HG03521 (cell line): ENCODE results near the gene RFX4.
"Not testable (repeated sequence)": the region's sequence is repeated elsewhere in the genome, so short reads cannot be mapped to it uniquely, and the experiment has no call there.

ENCODE experiments used
- ATAC-seq: cut with Tn5 transposase; IDR thresholded peaks from one replicate; pipeline ENCODE4 v1.9.1; 2021; ENCODE audit warnings: mild to moderate bottlenecking, moderate library complexity; ENCODE audit not compliant: unreplicated experiment

Gene RFX4

DNA sequence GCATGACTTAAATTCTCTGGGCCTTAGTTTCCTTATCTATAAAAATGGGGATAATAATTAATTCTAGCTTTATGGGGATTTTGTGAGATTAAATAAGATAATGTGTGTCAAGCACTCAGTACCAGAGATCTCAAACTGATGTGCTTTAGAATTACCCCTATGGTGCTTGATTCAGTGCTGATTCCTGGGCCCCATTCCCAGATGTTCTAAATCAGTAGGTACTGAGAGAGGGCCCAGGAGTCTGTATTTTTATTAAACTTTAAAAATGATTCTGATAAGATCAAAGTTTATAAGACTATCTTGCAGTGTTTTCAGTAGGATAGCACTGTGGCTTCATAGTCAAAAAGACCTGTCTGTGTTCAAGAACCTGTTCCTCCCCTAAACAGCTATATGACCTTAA, 102.6 kb downstream of the RFX4 start:
- ATAC-seq = no peak

DNA sequence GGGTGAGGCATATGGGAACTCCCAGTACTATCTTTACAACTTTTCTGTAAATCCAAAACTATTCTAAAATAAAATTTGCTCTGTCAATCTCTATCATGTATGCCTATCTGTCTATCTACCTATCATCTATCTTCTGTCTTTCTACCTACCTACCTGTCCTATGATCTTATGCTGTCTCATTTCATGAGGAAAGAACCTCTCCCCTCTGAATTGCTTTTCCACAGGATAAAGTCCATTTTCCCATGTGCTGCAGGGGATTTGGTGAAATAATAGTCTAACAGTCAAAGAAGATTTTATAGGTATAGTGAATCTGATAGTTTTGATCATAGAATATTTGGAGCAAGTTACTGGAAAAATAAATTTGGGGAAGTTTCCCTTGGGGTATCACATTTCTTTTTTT, 104.9 kb downstream of the RFX4 start:
- ATAC-seq = no peak

DNA sequence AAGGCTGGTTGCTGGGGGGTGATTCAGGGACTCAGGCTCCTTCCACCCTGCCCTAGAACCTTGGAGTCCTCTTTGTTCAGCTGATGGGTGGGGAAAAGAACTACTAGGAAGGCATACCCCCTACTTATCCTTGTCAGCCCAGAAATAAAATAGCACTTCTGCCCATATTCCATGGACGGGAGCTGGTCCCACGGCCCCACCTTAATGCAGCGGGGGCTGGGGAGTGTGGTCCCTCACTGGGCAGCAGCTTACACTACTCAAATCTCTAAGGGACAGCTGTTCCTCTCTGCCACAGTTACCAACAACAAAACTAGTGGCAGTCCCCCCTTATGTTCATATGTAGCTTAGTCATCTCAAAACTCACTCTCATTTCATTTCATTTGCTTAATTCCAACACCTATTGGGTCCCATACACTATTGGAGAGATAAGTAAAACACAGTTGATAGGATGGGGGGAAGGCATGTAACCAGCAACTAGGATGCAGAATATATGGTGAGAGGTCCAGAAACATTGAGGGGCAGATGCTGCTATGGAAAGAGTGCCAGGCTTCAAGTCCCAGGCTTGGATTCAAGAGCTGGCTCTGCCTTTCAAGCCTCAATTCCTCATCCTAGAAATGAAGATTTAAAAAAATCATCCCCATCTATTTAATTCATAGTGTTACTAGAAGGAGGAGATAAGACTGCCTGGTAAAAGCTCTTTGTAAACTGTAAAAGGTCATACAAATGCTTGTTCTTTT, 107.9 kb downstream of the RFX4 start:
- ATAC-seq = no peak

DNA sequence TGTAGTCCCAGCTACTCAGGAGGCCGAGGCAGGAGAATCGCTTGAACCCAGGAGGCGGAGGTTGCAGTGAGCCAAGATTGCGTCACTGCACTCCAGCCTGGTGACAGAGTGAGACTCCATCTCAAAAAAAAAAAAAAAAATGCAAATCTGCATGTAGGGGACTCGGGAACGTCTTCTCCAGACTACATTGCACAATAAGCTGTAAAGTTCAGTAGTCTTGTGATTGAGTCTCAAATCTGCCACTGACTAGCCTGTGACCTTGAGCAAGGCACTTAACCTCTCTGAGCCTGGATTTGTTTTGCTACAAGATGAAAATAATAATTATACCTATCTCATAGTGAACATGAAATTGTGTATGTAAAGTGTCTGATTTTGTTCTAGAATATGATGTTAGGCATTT, 109.2 kb downstream of the RFX4 start:
- ATAC-seq = not testable (repeated sequence)

DNA sequence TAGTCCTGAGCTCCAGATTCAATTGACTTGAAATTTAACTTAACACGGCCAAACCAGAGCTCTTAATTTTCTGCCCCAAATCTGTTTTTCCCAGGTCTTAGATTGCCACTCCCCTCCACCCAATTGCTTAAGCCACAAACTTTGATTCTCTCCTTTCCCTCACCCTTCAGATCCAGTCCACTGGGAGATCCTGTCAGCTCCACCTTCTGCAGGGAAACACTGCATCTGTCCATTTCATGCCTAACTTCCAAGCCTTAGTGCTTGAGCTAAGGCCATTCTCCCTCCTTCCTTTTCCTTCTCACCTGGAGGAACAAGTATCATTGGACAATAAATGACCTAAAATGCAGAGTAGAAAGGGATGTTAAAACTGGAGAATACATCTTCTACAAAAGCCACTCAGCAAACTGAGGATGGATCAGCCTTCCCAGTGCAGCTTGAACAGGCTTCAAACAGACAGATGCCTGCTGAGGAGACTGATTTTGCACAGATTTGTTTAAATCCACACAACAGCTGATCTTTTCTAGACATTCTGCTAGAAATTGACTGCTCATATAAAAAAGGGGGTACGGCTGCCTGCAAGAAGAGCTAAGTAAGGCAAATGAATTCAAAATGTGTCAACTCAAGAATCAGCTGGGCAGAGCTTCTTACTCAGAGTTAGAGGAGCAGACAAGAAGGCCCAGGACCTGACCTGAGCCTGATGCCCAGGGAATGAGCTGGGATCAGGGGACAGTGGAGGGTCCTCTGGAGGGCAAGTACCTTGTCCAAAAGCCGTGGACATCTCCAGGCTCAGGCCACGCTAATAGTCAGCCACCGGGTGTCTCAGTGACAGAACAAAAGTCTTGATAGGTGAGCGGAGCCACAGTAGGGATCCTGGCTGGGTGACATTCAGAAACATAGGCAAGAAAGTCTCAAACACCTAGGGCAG, 110.4 kb downstream of the RFX4 start:
- no peak for ATAC-seq

DNA sequence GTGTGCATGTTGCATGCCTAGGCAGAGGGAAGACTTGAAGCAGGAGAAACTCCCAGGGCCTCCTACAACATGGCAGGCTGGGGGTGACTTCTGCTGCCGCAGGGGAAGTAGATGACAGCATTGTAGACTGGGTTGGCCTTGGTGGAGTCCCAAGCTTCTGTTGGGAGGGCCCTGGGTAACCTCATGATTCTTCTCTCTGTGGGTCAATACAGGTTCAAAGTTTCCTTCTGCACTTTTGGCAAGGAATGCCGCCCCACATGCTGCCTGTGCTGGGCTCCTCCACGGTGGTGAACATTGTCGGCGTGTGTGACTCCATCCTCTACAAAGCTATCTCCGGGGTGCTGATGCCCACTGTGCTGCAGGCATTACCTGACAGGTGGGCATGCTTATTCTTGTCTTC, 113.3 kb downstream of the RFX4 start:
- no peak for ATAC-seq

DNA sequence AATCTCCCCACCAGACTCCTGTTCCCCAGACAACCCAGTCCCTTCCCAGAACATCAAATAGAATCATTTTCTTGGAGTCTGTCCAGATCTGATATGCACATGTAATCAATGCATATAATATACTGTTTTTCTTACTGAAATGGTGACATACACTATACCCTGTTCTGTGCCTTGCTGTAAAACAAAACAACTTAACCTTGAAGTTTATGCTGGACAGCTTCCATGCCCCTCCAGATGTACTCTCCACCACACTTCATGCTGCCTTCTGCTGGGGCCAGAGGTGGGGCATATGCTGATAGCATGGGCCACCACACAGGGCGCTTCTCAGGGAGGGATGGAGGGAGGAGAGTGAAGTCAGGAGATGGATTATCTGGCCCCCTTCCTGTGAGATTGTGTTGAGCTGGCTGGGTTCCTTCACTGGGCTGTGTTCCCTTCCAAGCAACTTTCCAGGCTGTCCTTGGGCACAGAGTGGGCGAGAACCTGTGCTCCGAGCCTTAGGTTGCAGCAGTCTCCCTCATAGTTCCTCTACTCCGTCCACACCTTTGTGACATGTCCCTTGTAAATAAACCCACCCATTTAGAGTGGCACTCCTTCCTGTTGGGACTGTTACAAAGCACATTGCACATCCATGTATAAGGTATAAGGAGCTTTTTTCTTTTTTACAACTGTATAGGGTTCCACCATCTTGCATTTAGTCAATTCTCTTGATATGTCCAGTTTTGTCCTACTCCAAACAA, 114.0 kb downstream of the RFX4 start:
- no peak for ATAC-seq

DNA sequence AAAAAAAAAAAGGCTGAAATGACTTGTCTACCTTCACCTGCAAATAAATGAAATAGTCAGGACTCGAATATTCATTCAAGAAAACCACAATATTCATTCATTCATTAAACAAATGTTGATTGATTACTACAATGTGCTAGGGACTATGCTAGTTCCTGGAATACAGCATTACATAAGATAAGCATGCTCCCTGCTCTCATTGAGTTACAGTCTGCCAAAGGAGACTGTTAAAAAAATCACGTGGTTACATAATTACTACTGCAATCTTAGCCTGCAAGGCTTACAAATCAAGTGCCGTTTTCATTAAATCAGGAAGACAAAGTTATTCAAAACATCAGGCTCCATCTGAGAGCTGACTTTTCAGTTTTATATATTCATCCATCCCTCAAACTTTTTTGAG, 121.3 kb downstream of the RFX4 start:
- no peak for ATAC-seq

DNA sequence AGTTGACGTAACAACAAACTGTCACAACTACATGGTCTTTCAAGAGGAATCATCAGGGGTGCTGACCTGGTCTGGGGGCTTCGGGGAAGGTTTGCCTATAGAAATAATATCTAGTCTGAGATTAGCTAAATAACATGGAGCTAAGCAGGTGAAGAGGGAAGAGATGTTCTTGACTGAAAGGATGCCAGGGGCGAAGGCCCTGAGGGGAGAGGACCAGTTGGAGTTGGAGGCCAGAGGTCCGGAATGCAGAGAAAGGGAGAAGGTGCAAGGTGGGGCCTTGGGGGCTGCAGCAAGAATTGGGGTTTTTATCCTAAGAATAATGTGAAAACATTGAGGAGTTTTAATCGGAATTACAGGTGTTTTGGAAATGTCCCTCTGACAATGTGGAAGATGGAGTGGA, 123.2 kb downstream of the RFX4 start:
- no peak for ATAC-seq

DNA sequence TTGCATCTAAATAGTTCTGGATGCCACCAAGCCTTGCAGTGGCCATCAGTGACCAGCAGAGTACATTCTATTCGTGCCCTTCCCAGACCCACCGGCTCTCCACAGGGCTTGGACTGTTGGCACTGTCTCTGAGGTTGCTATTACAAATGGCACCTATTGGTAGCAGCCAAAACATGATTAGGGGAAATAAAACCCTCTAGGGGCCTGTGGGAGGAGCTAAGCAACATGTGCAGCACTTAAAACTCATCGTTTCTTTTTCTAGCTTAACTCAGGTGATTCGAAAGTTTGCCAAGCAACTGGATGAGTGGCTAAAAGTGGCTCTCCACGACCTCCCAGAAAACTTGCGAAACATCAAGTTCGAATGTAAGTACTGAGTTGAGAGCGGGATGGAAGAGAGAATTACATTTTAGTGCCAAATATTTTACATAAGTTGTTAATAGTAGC, 126.3 kb downstream of the RFX4 start:
- ATAC-seq = no peak

DNA sequence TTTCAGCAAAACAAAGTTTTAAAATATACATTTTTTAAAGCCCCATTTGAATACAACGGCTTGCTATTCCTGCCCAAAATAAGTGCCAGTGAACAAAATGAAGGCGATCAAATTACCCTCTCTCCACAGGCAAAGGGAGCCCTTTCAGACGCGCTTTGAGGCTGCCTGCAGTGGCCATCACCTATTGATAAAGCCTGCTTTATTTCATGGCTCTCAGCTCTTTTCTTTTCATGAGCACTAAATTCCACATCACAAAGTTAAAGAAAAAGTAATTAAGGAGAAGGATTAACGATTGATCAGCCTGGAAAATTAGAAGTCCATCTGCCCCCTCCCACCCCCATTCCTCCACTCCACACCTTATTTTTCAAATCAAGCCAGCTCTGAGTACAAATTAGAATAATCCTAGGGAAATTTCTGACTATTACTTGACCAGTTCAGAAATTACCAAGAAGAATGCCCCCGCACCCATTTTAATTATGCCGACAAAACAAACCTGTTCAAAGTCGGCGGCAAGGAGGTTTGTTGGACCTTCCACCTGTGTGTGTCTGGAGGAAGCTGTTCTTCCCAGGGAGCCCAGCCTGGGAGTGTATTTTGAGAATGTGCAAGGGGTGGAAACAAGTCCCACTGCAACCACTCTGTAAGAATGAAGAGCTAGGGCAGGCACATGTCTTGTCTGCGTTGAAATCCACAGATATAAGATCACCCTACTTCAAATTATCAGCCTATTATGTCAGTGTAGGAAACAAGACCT, 127.5 kb downstream of the RFX4 start:
- ATAC-seq = no peak

DNA sequence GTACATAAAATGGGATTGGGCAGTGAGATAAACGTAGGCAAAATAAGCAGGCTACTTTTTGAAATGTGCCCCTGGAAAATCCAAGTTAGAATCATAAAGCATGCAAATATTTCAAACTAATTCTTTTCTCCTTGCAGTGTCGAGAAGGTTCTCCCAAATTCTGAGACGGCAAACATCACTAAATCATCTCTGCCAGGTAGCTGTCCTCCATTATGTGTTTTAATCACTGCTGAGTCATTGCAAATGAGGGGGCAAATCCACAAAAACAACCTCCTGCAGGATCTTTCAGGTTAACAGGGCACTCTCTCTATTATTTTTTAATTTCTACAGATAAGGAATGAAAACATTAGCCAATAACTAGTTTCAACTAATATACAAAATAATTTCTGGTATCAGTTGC, 128.5 kb downstream of the RFX4 start:
- no peak for ATAC-seq

DNA sequence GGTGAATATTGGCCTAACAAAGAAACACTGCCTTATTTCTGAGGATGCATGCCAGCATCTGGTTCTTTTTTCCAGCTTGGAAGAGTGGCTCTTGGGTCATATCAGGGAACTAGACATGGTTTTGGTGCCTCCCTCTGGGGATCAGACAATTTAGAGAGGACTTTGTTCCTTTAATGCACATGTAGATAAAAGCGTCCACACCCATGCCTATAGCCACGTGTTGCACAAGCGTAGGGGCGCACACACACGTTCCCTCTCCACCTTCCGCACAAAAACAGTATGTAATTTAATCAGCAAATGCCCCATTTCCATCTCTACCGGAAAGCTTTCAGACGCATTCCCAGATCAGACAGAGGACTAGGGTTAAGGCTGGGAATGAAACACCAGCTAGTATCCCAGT, 130.0 kb downstream of the RFX4 start:
- no peak for ATAC-seq

DNA sequence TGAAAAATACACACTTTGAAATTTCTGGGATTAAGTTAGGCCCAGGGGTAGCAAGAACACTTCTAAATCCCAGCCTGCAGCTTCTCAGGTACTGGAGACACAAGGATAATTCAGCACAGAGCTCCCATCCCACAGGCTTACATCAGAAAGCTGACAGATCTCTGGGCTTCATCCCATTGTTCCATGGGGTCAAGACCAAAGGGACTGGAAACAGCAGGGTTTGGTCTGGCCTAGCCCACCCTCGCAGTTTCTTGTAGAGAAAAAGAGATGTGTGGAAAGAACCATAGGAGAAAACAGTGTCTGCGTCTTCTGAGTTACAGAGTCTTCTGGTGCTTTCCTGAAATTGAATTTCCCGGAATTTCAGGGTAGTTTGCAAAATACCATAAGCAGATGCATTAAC, 132.1 kb downstream of the RFX4 start:
- no peak for ATAC-seq

DNA sequence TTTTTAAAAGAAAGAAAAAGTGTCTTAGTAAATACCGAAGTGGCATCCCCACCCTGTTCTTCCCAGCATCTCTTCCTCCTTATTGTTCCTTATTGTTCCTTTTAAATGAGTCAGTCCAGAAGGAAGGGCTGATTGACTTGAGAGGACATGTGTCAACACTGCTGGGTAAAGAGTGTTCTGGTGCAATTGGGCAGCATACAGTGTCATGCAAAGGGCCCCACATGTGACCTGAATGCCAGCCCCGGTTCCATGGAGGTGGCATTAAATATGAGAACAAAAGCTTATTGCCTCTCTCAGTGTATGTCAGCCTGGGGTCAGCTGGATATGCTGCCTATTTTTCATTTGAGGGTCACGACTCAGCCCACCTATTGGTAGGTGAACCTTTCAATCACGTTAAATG, 132.8 kb downstream of the RFX4 start:
- ATAC-seq = no peak

DNA sequence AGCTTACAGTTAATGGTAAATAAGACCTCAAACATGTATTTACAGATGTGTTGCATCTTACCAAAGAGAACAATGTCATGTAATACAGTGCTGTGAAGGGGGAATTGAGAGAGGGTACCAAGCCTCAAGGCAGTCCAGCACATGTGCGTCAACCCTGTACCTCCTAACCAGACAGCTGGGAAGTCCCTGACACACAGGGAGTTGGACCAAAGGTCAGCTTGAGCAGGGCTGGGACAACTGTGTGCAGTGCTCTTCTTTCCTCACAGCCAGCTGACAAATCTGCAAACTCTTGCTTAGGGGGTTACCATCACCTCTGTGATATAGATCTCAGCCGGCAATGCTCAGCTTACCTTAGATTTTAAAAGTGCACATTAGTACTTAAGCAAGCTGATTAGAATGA, 134.9 kb downstream of the RFX4 start:
- no peak for ATAC-seq

DNA sequence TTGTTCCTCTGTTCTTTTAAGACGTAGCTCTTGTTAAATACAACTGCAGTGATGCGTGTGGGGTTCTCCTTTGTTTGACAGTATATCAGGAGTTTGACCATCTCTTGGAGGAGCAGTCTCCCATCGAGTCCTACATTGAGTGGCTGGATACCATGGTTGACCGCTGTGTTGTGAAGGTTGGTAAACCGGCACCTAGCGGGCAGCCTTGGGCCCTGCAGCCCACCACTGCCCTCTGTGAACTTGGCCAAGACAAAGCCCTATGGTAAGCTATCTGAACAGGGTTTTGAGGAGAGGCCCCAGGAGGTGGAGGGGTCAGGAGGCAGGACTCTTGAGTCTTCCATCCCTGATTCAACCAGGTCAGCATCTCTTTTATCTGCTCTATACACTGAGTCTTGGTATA, 137.1 kb downstream of the RFX4 start:
- no peak for ATAC-seq

DNA sequence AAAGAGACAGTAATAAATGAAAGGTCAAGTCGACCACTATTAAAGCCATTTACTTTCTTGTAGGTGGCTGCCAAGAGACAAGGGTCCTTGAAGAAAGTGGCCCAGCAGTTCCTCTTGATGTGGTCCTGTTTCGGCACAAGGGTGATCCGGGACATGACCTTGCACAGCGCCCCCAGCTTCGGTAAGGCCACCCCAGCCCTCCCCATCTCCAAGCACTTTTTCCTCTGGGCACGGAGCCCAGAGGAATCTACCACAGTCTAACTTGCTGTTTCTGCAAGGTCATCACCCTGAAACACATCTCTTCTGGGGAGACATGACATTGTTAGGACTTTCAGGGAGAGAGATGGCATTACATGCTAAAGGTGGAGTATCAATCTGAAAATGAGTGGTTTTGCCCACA, 137.9 kb downstream of the RFX4 start:
- ATAC-seq = no peak

DNA sequence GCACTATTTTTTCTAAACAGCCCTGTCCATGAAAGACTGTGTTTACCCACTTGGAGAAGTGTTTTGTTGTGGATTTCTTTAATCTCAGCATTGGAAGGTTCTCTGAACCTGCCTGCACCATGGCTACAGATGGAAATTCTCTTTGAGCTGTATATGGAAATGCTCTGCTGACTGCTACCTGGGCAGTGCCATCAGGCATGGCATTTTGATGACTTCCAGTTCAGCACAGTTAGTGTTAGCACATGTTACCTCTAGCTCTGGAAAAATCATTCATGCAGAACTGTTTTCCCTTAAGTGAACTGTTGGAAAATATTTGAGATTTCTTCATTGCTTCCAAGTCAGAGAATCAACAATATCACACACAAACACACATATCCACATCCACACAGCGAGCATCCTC, 139.1 kb downstream of the RFX4 start:
- no peak for ATAC-seq

DNA sequence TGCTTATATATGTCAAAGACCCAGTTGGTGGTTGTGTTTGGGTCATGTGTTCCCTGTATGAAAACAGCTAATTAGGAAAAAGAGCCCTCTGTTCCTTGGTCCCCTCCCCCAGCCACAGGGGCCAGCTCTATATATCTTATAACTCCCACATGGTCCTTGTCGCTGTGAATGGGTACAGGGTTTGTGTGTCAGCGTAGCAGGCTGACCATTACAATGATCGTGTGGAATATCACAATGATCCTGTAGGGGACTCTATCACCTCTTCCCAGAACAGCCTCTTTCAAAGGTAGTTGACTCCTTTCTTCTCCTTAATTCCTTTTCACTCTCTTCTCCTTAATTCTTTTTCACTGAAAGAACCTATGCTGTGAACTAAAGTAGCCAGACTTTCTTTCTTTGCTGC, 140.0 kb downstream of the RFX4 start:
- no peak for ATAC-seq

DNA sequence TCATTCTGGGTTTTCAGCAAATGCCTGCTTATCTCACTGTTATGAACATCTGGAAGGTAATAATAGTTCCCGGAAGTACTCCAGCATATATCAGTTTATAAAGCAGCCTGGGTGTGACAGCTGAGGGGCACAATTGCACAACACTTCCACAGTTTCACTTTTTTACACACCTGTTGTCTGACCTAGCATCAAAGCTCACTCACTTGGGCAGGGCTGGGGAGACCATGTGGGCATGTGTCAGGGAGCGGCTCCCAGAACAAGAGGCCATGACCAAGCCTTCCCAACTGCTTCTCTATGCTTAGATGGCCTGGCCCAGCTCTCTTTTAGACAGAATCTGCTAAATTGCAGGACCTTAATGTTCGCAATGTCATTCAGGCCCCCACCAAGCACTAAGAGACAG, 140.6 kb downstream of the RFX4 start:
- no peak for ATAC-seq
